Measurements from ENCODE around the gene CORO2B.

CORO2B gene

DNA sequence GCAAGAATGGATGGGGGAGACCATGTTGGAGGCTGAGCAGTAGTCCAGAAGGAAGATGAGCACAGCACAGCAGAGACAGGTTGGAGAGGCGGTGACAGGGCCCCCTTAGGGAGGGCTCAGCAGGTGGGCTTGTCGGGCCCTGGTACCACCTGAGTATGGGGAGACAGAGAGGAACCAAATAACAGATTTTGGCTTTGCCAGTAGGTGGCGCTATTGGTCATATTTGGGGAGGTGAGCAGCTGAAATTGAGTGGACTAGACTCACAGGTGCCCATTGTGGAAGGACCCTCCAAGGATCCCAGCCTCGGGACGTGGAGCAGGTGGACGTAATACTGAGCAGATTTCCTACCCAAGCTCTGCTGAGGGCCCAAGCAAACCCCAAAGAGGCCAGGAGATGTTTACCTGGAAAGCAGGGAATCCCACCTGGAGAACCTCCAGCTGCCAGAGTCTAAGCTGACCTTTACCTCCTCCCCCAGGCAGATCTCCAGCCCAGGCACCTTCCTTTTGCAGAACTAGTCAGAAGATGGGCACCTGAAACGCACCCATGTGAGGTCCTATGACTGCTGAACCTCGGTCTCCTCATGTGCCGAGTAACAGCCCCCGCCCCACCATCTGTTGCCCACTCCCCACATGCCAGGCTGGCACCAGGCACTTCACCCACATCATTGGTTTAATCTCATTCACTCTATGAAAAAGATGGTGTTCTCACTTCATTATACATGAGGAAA is 24.6 kb upstream of the CORO2B start:
- in situ Hi-C loops (cut with MboI; ENCODE audit: low sequenced_read_pairs) = loop anchor here (10.0 kb wide), 2 partner anchors 121 to 321 kb away; no protein-coding TSS in a partner anchor

DNA sequence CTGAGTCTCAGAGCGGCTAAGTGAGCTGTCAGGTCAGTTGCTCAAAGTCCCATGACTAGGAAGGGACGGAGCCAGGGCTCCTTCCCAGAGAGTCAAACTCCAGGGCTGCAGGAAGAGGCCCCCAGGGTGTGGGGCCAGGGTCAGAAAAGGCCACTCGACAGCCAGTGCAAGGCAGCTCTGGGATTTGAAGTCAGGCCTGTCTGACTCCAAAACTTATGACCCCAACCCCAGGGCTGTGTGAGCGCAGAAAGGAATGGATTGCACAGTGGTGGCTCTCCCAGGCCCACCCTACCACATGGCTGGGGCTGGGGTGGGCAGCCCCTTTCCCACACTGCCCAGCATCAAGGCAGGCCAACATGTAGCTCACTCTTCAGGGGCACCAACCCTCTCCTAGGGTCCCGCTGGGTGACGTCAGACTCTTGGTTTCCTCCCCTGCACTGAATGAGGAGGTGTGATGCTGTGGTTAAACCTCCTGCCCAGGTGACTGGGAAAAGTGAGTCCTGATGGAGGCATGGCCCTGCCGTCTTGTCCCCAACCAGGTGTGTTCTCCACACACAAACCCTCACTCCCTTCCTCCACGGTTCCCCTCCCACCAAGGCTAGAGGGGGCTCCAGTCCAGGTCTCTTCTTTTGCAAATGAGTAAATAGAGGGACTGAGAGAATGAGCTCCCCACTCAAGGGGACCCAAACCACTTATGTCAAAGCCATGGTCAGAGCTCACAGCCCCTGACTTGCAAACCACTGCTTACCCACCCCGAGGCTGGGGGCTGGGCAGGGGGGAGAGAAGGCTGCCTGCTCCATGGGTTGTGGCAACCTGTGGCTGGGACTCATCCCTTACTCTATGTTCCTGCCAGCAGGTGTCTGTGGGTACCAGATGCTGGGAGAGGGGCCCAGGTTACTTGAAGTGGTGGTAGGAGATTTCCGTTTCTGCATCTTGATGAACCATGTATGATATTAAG is 23.8 kb upstream of the CORO2B start:
- in situ Hi-C loops (cut with MboI; ENCODE audit: low sequenced_read_pairs) = loop anchor here (10.0 kb wide), 2 partner anchors 120 to 320 kb away; no protein-coding TSS in a partner anchor

DNA sequence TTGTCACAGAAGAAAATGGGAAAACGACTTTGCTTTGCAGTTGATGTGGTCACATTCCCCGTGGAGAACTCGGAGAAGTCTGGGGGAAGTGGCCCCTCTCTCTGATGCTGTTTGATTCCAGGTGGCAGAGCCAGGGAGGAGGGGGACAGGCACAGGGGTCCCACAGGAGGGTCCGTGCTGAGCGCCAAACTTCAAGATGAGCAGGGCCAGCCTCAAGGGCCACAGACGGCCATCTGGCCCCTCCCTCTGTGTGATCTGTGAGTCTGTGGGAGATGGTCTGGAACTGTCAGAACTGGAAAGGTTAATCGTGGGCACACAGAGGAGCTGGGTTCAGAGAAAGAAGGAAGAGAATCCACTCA is 23.1 kb upstream of the CORO2B start:
- in situ Hi-C loops (cut with MboI; ENCODE audit: low sequenced_read_pairs) = loop anchor here (10.0 kb wide), 2 partner anchors 119 to 319 kb away; no protein-coding TSS in a partner anchor

DNA sequence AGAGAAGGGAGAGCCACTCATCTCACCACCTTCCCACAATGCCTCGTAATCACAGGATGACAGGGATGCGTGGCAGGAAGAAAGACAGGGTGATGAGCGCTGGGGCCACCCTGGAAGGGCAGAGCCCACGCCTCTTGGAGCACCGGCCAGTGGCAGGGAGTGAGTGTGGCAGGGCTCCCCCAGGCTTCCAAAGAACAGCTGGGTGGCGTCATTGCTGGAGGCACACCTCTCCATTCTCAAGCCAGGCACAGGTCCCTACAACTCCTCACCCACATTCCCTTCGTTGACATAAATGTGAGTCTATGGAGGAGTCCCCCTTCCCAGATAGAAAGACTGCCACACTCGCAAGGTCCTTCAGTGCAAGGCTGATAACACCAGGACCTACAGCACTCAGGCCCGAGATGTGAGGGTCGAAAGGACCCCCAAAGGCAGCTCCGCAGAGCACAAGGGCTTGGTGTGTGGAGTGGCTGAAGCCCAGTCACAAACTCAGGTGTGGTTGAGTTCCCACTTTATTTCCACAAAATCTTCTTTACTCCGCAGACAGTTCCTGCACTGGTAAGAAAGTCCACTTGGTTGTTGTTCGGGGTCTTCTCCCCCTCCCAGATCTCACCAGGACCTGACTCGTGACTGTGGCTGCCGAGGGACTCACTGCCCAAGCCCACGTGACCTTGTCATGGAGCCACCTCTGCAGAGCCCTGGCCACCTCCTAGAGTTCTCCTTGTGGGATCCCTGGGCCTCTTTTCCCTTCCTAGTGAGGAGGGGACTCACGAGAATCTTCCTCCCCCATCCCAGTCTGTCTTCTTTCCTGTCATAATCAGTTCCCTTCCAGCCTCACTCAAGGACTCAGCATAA is 22.4 kb upstream of the CORO2B start:
- in situ Hi-C loops (cut with MboI; ENCODE audit: low sequenced_read_pairs) = loop anchor here (10.0 kb wide), 2 partner anchors 118 to 318 kb away; no protein-coding TSS in a partner anchor

DNA sequence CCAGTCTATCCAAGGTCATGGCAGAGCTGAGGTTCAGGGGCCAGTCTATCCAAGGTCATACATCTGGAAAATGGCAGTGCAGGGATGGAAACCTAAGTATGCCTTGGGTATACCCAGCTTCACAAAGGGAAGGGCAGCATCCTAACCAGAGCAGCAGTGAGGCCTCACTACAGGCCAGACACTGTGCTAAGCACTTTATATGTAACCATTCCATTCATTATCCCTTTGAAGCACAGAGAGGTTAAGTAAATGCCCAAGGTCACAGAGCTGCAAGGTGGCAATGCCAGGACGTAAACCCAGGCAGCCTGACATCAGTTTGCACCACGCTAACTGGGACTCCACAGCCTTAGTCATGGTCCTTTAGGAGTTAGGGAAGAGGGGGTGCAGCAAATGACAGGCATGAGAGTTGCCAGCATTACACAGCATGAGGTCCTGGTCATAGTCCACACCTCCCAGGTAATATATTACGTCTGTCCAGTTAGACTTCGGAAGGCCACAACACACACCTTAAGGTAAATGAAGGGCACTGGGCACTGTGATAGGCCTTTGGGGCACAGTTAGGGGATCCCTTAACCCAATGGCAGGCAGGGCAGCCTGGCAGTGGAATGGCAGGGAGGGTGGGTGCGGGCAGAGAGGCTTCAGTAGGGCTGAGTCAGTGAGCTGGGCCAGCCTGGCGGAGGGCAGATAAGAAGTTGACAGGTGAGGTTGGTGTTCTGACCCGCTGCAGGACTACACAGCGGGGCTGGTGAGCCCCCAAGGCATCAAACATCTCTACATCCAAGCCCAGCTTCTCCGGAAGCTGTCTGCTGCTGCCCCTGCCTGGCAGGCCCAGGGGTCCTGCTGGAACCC is 21.1 kb upstream of the CORO2B start:
- in situ Hi-C loops (cut with MboI; ENCODE audit: low sequenced_read_pairs) = loop anchor here (10.0 kb wide), 2 partner anchors 117 to 317 kb away; no protein-coding TSS in a partner anchor

DNA sequence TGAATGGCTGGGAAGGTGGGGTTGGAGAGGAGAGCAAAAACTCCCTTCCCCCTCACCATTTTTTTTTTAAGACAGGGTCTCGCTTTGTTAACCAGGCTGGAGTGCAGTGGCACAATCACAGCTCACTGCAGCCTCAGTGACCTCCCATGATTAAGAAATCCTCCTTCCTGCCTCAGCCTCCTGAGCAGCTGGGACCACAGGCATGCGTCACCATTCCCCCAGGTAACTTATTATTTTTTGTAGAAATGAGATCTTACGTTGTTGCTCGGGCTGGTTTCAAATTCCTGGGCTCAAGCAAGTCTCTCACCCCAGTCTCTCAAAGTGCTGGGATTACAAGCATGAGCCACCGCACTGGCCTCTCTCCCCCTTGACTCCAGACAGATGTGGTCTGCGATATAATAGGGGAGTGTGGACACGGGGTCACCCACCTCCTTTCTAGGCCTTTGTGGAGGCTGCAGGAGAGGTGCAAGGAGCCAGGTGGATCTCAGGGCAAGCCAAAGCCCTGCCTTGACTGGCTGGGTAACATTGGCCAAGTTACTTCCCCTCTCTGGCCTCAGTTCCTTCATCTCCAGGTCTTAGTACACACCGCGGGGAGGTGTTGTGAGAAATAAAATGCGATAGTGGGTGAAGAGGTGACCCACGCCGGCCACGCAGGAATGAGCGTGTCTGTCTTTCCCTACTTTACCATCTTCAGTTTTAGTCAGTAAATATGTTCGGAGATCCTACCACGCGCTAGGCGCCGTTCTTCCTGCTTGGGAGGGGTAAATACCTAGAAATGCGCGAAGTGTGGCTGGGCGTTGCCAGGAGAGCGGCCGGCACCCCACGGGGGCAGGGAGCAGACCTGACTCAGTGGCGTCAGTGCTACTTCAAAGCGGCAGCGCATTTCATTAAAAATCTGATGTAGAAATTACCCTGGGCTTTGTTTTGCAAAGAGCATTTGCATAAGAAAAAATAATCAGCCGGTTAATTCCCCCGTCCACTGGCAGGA is 20.2 kb upstream of the CORO2B start:
- in situ Hi-C loops (cut with MboI; ENCODE audit: low sequenced_read_pairs) = loop anchor here (10.0 kb wide), 2 partner anchors 116 to 316 kb away; no protein-coding TSS in a partner anchor

DNA sequence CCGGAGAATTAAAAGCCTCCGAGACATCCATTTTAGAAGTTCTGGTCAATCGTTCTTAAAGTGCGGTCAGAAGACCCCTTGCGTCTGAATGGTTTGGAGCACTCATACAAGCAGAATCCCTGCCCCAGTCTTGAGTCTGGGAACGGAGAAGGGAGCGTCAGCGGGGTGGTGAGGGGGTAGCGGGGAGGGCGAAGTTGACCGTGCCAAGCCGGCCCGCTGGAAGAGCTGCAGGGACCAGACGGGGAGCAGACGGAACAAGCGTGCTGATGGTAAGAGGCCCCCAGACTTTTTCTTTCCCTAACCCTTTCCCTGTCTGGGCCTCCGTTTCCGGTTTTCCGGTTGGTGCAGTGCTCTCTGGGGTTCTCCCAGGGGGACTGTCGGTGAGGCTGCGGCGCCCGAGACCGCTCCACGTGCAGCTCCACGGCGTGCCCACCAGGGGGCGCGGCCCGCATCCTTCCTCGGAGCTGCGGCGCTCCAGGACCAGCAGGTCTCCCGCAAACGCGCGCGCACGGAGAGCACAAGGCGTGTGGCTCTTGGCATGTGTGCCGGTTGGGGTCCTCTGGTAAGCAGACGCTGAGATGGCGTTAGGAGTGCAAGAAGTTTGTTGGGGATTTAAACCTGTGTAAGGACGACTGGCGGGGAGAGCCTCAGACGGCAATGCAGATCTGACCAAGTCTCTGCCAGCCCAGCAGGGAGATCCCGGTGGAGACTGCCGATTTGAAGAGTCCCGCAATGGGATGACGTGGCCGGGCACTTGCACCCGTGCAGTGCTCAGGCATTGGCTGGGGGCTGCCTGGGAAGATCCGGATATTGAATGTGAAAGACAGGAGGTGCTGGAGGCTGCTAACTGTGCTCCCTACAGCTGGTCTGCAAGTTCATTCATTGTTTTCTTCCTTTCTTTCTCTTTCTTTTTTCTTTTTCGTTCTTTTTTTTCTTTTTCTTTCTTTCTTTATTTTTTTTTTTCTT is 19.2 kb upstream of the CORO2B start:
- in situ Hi-C loops (cut with MboI; ENCODE audit: low sequenced_read_pairs) = loop anchor here (10.0 kb wide), 3 partner anchors 95 to 315 kb away; no protein-coding TSS in a partner anchor

DNA sequence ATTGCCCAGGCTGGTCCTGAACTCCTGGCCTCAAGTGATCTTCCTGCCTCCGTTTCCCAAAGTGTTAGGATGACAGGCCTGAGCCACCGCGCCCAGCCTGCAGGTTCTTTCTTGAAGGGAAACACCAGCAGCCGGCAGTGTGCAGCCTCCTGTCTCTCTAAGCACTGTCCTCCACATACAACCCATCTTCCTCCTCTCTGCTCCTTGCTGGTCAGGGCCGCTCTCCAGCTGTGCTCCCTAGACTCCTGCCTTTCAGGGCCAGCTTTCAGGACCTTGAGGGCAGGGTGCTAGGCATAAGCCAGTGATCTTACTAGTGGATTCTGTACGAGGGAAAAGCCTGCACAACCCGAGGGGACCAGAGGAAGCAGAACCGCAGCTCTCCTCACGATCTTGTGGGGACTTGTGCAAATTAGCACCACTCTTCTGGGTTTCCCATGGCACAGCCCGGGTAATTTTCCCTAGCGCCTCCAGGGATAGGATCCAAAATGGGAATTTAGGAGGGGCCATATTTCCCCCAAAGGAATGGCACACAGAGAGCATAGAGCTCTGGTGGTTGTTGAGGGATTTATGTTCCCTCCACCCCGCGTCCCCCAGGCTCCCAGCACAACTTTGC is 18.2 kb upstream of the CORO2B start:
- in situ Hi-C loops (cut with MboI; ENCODE audit: low sequenced_read_pairs) = loop anchor here (10.0 kb wide), 1 partner anchor 94 kb away; no protein-coding TSS in a partner anchor

DNA sequence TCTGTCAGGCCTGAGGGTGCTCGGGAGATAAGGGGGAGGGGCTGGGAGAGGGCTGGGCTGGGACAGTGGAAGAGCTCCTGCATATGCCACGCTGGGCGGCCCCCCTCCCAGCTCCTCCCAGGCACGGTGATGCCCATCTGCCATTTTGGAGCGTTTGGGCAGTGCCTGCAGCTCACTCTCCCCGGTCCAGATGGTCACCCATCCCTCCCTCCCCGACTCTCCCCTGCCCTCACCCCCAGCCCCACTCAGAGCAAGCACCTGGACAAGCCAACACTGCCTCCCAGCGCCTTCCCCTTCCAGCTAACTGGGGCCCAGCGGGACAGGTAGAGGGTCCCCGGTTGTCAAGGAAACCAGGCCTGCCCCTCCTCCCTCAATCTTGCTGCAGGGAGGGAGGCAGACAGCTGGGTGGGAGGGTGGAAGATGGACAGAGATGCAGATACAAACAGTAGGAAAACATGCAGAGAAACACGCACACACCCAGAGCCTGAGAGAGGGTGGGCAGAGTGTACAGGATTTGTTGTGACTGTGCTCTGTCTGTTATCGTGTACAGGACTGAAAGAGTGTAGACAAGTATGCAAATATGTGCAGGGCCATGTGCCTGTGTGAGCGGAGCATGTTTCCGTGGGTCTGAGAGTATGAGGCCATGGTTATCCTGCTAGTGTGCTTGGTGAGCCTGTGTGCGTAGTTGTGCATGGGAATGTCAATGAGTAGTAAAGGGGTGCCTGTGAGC is 17.5 kb upstream of the CORO2B start:
- in situ Hi-C loops (cut with MboI; ENCODE audit: low sequenced_read_pairs) = loop anchor here (10.0 kb wide), 1 partner anchor 93 kb away; no protein-coding TSS in a partner anchor

DNA sequence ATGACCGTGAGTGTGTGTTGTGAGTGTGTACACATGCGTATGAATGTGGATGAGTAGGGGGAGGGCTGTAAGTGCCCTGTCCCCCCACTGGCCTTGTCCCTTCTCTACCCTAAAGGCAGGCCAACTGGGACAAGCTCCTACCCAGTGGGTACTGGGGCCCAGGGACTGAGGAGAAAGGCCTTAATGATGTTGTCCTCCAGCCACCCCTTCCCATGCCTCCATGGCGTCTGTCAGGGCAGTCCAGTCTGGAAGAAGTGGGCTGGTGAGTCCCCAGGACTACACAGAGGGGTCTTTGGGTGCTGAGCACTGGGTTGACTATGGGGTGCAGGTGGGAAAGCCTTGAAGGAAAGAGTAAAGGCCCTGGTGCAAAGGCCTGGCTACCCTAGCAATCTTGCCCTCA is 16.9 kb upstream of the CORO2B start:
- in situ Hi-C loops (cut with MboI; ENCODE audit: low sequenced_read_pairs) = loop anchor here (10.0 kb wide), 1 partner anchor 93 kb away; no protein-coding TSS in a partner anchor

DNA sequence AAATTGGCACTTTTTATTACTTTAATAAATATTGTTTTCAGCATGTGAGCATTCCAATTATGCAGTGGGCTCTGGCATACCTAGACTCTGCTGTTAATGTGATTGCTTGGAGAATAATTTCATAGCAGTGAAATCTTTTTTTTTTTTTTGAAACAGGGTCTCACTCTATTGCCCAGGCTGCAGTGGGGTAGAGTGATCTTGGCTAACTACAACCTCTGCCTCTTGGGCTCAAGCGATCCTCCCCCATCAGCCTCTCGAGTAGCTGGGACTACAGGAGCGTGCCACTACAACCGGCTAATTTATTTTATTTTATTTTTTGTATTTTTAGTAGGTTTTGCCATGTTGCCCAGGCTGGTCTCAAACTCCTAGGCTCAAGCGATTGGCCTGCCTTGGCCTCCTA is 14.6 kb upstream of the CORO2B start:
- in situ Hi-C loops (cut with MboI; ENCODE audit: low sequenced_read_pairs) = loop anchor here (10.0 kb wide), 1 partner anchor 91 kb away; no protein-coding TSS in a partner anchor

DNA sequence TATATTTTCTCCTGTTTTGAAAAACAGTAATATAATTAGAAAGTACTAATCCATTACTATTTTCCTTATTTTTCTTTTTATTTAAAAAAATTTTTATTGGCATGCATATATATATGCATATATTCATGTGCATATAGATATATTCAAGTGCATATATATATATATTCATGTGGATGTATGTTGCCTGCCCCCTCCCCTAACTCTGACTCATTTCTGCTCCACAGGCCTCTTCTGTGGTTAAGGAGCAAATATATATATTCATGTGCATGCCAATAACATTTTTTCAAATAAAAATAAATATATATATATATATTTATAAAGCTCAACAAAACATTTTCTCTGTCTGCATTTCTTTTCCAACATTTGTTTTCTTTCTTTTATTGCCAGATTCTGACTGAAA is 13.6 kb upstream of the CORO2B start:
- in situ Hi-C loops (cut with MboI; ENCODE audit: low sequenced_read_pairs) = loop anchor here (10.0 kb wide), 1 partner anchor 90 kb away; no protein-coding TSS in a partner anchor

DNA sequence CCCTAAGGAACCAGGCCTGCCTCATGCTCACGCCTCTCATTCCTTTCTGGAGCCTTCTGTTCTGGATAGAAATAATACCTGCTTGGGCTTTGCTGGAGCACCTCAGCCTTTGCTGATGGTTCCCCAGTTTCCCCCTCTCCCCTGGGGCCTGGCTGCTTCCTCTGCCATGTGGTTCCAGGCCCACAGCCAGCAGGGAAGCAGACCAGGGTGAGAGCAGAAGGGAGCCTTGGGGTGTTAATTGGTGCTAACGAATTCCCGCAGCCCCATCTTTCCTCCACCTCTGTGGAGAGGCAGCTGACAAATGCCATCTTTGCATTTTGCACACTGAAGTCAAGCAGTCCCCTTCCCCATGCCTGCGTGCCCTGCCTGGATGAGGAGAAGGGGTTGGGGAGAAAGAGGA is 13.1 kb upstream of the CORO2B start:
- in situ Hi-C loops (cut with MboI; ENCODE audit: low sequenced_read_pairs) = loop anchor here (10.0 kb wide), 1 partner anchor 89 kb away; no protein-coding TSS in a partner anchor

DNA sequence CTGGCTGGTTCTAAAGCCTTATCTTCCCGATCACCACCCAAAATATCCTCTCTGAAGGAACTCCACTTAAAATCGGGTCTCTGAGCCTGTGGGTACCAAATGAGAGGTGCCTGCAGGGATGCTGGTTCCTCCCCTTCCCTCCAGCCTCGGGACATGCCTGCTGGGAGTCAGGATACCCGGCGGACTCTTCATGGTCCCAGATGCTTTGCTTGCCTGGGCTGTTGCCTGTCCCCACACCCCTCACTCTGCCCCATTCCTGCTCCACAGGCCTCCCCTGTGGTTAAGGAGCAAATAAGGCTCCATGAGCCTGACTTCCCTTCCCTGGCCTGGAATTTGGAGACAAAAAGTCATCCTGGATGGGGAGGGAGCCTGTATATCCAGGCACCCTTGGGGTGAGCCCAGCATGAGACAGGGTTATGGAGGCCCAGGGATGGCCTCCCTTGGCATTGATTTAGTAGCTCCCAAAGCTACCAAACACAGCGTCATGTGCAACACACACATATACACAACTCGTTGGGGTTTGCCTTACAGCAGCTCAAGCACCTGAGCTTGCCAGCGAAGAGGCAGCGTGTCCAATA is 12.3 kb upstream of the CORO2B start:
- in situ Hi-C loops (cut with MboI; ENCODE audit: low sequenced_read_pairs) = loop anchor here (10.0 kb wide), 1 partner anchor 88 kb away; no protein-coding TSS in a partner anchor

DNA sequence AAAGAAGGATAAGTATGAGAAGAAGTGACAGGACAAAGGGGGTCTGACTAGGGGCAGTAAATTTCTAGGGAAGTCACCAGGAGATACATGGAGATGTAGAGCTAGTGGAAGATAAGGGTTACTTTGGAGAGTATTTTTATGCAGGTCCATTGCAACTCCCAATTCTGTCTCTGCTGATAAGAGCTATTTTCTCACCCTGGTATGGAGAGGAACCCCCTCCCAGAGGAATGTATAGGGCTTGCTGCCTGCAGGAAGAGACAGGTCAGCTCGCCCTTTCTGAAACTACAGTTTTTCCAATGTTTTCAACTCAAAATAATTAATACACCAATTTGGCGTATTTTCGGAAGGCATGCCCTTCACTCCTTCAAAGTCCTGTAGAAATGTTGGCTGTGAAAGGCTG is 11.4 kb upstream of the CORO2B start:
- in situ Hi-C loops (cut with MboI; ENCODE audit: low sequenced_read_pairs) = loop anchor here (10.0 kb wide), 1 partner anchor 87 kb away; no protein-coding TSS in a partner anchor
